Fibroblast of pulmonary artery (primary cell): ENCODE results near the gene SPIRE2.
"Not testable (repeated sequence)": the region's sequence is repeated elsewhere in the genome, so short reads cannot be mapped to it uniquely, and the experiment has no call there.

ENCODE experiments used
- DNase-seq: peaks from one replicate; pipeline ENCODE4 v3.0.0-alpha.2; 2010; ENCODE audit warnings: low read depth
- H3K4me3 ChIP-seq: replicated peaks from 2 replicates; pipeline ENCODE4 v1.5.1; 2011; ENCODE audit warnings: low read depth, mild to moderate bottlenecking, control low read depth, low read length, moderate library complexity
- CTCF ChIP-seq: IDR thresholded peaks from 2 replicates; pipeline ENCODE4 v1.5.1; 2011; ENCODE audit warnings: mild to moderate bottlenecking, control low read depth, low read length, inconsistent platforms; ENCODE audit errors: missing control alignments

SPIRE2 gene

GRCh38 chr16:89823087-89823823, 5.0 kb upstream of the SPIRE2 start:
- no peak overlapping the region for H3K4me3 ChIP-seq
- DNase-seq: no peak
- no peak for TF ChIP-seq CTCF

DNA sequence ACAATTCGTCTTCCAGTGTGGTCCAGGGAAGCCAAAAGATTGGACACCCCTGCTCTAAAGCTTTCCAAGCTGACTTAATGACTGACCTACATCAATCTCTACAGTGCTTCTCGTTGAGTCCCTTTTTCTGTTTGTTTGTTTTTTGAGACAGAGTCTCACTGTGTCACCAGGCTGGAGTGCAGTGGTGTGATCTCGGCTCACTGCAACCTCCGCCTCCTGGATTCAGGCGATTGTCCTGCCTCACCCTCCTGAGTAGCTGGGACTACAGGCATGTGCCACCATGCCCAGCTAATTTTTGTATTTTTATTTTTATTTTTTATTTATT, 4.5 kb upstream of the SPIRE2 start:
- DNase-seq, H3K4me3 ChIP-seq: not testable (repeated sequence)

- no peak for TF ChIP-seq CTCF
- no peak for DNase-seq
Observed at GRCh38 chr16:89826531-89827382, 1.5 kb upstream of the SPIRE2 start.

DNA sequence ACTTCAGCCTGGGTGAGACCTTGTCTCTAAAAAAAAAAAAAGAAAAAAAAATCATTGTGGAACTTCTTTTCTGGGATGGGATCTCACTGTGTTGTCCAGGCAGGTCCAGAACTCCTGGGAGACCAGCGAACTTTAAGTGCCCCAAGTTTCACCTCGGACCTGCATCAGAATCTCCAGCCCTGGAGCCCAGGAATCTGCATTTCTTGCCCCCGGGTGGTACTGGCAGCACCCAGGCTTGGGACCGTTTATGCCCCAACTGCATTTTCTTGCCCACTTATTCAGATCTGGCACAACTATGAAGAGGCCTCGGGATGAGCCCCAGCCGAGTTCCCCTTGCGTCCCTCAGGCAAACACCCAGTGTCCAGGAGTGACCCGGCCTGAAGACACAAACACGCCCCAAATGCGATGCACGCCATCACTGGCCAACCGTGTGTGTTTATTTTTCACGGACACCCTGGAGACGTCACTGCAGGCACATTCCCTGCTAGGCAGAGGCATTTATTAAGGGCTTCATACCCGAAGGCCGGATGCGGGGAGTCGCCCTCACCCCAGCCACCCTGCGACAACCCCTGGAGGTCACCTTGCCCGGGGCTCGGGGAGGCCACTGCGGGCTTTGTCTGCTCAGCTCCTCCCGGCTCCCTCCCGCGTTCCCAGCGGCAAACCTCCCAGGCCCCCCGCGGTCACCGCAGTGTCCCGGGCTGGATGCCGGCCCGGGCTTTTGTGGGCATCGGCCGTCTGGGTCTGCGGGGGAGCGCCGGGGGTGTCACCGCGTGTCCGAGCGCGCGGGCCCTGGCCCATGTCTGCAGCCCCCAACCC, 684 bp upstream of the SPIRE2 start:
- no peak for TF ChIP-seq CTCF
- peak overlapping the region; percentile 58 for H3K4me3 ChIP-seq
- peak; percentile 74 for DNase-seq

More at GRCh38 chr16:89826531-89827382, 1.5 kb upstream of the SPIRE2 start:
- no peak overlapping the region for H3K4me3 ChIP-seq

- TF ChIP-seq CTCF: no peak
- peak overlapping the region; percentile 49 for H3K4me3 ChIP-seq
- no peak for DNase-seq
Observed at GRCh38 chr16:89828870-89829629, 775 bp downstream of the SPIRE2 start.

DNA sequence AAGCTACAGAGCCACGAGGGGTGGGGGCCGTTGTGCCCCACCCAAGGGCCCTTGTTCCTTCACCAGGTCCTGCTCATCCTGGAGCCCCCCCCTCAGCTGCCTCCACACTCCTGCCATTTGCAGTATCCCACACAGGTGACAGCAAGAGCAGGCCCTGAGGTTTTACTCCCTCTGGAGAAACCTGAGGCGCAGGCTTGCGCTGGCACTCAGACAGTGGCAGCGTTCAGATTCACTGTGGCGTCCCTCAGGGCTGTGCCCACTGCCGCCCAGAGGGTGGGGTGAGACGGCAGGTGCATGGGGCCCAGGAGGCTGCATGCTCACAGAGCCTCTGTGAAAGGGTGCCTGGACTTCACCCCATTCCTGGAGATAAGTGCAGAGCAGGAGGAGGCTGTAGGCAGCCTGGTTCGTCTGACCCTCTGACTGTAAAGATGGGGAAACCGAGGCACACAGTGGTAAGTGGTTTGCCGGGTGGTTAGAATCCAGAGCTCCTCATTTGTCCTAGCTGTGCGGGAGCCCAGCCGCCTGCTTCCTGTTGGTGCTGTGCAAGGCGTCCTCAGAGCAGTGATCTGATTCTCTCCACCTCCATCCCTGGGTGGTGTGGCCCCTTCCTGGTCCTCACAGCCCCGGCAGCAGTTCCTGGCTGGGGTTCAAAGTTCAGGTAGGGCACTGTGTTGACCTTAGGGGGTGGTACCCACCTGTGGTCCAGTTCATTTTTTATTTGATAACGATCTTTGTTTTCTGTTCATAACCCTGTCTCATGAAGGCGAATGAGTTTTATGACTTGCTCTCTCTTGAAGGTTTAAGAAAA, 1.6 kb downstream of the SPIRE2 start:
- no peak for TF ChIP-seq CTCF
- no peak for DNase-seq
- H3K4me3 ChIP-seq: no peak overlapping the region
